ENCODE data around the gene MSH4.
"Not testable (repeated sequence)": the region's sequence is repeated elsewhere in the genome, so short reads cannot be mapped to it uniquely, and the experiment has no call there.

MSH4 gene

DNA sequence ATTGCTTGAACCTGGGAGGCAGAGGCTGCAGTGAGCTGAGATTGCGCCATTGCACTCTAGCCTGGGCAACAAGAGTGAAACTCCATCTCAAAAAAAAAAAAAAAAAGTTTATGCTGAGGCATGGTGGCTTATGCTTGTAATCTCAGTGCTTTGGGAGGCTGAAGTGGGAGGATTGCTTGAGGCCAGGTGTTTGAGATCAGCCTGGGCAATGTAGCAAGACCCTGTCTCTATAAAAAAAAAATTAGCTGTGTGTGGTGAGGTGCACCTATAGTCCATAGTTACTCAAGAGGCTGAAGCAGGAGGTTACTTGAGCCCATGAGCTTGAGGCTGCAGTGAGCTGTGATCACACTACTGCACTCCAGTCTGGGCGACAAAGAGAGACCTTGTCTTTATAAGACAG lies 4.8 kb downstream of the MSH4 start:
- H3K27me3 ChIP-seq (ENCODE audit: control insufficient read depth, insufficient read depth, low read length); H3K9ac ChIP-seq (ENCODE audit: low read length); H3K9me3 ChIP-seq (ENCODE audit: control insufficient read depth, low read length); H3K4me3 ChIP-seq (ENCODE audit: low read length); H3K36me3 ChIP-seq (ENCODE audit: control insufficient read depth, insufficient read depth, low read length); H3K4me1 ChIP-seq (ENCODE audit: control insufficient read depth, insufficient read depth, low read length): not testable (repeated sequence)

DNA sequence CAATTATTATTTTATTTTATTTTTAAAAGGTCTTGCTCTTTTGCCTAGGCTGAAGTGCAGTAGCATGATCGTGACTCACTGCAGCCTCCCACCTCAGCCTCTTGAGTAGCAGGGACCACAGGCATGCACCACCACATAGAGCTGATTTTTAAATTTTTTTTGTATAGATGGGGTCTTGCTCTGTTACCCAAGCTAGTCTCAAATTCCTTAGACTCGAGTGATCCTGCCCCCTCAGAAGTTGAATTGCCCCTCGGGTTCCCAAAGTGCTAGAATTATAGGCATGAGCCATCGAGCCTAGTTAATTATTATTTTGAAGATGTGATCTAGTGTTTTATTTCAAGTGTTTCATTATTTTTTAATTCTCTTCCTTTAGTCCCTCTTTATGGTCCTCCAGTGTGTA lies 12.2 kb downstream of the MSH4 start:
- H3K9ac ChIP-seq (ENCODE audit: low read length) = no peak overlapping the region

DNA sequence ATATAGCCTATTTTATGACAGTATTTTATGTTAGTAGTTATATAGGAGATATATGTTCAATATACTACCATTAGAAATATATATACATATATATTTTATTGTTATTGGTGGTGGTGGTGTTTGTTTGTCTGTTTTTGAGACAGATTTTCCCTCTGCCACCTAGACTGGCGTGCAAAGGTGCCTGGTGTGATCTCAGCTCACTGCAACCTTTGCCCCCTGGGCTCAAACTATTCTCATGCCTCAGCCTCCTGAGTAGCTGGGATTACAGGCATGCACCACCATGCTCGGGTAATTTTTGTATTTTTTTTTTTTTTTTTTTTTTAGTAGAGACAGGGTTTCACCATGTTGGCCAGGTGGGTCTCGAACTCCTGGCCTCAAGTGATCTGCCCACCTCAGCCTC lies 13.4 kb downstream of the MSH4 start:
- not testable (repeated sequence) for H3K9ac ChIP-seq (ENCODE audit: low read length); H3K36me3 ChIP-seq (ENCODE audit: control insufficient read depth, insufficient read depth, low read length); H3K27me3 ChIP-seq (ENCODE audit: control insufficient read depth, insufficient read depth, low read length); H3K9me3 ChIP-seq (ENCODE audit: control insufficient read depth, low read length); H3K4me3 ChIP-seq (ENCODE audit: low read length)
- peaks cover 16% of the 10 kb centered on the region for H3K4me1 ChIP-seq (ENCODE audit: control insufficient read depth, insufficient read depth, low read length)

More for the DNA sequence above, 12.2 kb downstream of the MSH4 start:
- no peaks in the 10 kb centered on the region for H3K36me3 ChIP-seq (ENCODE audit: control insufficient read depth, insufficient read depth, low read length)
- H3K9me3 ChIP-seq (ENCODE audit: control insufficient read depth, low read length) = no peaks in the 10 kb centered on the region
- peaks cover 16% of the 10 kb centered on the region for H3K4me1 ChIP-seq (ENCODE audit: control insufficient read depth, insufficient read depth, low read length)
- H3K27me3 ChIP-seq (ENCODE audit: control insufficient read depth, insufficient read depth, low read length) = no peaks in the 10 kb centered on the region
- no peak overlapping the region for H3K4me3 ChIP-seq (ENCODE audit: low read length)

DNA sequence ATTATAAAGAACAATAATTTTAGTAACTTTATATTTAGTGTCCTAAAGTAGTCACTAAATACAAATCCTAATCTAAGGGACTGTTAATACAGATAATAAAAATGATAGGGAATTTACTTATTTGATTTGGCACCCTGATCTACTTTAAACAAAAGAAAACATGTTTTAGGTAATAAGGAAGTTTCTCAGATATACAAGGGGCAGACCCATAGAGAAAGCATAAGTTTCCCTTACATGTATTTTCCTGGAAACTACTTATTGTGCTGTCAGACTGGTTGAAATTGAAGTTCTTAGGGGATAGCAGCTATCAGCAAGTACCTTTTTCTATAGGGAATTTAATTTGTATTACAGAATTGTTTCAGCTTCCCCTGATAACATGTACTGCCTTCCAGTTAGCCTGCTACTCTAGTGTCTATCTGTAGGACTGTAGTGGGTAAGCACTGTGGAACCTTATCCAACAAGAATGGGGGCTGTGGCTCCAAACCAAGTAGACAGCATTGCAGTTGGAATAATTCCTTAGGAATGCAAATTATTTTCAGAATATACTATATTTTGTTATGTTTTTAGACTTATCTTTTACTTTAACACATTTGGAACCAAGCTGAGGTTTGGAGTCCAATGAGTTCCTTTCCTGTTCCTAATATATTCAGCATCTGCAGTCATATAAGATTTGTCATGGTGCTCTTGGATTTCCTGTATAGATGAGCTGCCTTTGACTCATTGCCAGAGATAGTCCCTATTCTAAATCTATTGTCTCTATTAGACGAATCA lies 14.7 kb downstream of the MSH4 start:
- Histone ChIP-seq H3K4me3 (ENCODE audit: low read length) (no peak overlapping the region), H3K36me3 (ENCODE audit: control insufficient read depth, insufficient read depth, low read length) (no peaks in the 10 kb centered on the region), H3K4me1 (ENCODE audit: control insufficient read depth, insufficient read depth, low read length) (peaks cover 16% of the 10 kb centered on the region), H3K9ac (ENCODE audit: low read length) (no peak overlapping the region), H3K27me3 (ENCODE audit: control insufficient read depth, insufficient read depth, low read length) (no peaks in the 10 kb centered on the region), H3K9me3 (ENCODE audit: control insufficient read depth, low read length) (no peaks in the 10 kb centered on the region)

DNA sequence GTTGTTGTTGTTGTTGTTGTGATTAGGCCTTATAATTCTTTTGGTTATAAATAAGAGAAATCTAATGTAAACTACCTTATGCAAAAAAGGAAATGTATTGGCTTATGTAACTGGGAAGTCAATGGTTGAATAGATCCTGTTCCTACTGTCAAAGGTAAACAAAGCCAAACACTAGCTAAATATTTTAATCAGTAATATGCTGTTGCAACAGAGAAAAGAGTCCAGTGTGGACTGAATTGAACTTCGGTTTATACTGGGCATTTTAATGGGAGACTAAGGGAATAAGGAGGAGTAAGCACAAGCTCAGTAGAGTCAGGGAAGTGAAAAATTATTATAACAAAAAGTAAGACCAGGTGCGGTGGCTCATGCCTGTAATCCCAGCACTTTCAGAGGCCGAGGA lies 15.4 kb downstream of the MSH4 start:
- H3K9me3 ChIP-seq (ENCODE audit: control insufficient read depth, low read length) = no peaks in the 10 kb centered on the region
- H3K36me3 ChIP-seq (ENCODE audit: control insufficient read depth, insufficient read depth, low read length) = no peaks in the 10 kb centered on the region
- no peaks in the 10 kb centered on the region for H3K27me3 ChIP-seq (ENCODE audit: control insufficient read depth, insufficient read depth, low read length)
- peaks cover 16% of the 10 kb centered on the region for H3K4me1 ChIP-seq (ENCODE audit: control insufficient read depth, insufficient read depth, low read length)
- H3K9ac ChIP-seq (ENCODE audit: low read length) = no peak overlapping the region
- H3K4me3 ChIP-seq (ENCODE audit: low read length) = no peak overlapping the region

DNA sequence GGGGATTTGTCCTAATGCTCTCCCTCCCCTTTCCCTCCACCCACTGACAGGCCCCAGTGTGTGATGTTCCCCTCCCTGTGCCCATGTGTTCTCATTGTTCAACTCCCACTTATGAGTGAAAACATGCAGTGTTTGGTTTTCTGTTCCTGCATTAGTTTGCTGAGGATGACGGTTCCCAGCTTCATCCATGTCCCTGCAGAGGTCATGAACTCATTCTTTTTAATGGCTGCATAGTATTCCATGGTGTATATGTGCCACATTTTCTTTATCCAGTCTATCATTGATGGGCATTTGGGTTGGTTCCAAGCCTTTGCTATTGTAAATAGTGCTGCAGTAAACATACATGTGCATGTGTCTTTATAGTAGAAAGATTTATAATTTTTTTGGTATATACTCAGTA lies 26.9 kb downstream of the MSH4 start:
- H3K4me3 ChIP-seq (ENCODE audit: low read length); H3K9me3 ChIP-seq (ENCODE audit: control insufficient read depth, low read length); H3K36me3 ChIP-seq (ENCODE audit: control insufficient read depth, insufficient read depth, low read length); H3K9ac ChIP-seq (ENCODE audit: low read length); H3K27me3 ChIP-seq (ENCODE audit: control insufficient read depth, insufficient read depth, low read length); H3K4me1 ChIP-seq (ENCODE audit: control insufficient read depth, insufficient read depth, low read length): not testable (repeated sequence)

DNA sequence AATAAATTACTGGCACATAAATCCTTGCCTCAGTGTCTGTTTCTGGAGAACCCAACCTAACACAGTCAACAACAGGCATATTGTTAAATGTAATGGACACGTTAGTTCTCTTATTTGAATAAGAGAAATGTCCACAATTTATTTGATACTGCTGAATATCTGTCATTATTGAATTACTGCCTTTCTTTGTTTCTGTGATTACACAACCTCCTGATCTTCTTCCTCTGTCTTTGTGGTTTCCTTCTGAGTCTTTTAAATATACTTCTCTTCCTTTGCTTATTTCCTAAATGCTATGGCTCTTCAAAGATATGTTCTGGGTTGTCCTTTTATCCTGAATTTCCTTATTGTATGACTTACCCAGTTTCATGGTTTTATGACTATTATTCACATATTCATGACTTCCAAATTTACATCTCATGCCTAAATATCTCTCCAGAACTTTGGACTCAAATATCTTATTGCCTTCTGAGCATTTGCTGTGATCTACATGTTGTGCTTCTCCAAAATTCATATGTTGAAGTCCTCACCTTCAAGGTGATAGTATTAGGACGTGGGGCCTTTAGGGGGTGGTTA lies 39.9 kb downstream of the MSH4 start:
- H3K4me3 ChIP-seq (ENCODE audit: low read length) = no peak overlapping the region
- H3K9me3 ChIP-seq (ENCODE audit: control insufficient read depth, low read length) = no peaks in the 10 kb centered on the region
- H3K9ac ChIP-seq (ENCODE audit: low read length) = no peak overlapping the region
- H3K27me3 ChIP-seq (ENCODE audit: control insufficient read depth, insufficient read depth, low read length) = no peaks in the 10 kb centered on the region
- H3K36me3 ChIP-seq (ENCODE audit: control insufficient read depth, insufficient read depth, low read length) = no peaks in the 10 kb centered on the region
- H3K4me1 ChIP-seq (ENCODE audit: control insufficient read depth, insufficient read depth, low read length) = no peaks in the 10 kb centered on the region

DNA sequence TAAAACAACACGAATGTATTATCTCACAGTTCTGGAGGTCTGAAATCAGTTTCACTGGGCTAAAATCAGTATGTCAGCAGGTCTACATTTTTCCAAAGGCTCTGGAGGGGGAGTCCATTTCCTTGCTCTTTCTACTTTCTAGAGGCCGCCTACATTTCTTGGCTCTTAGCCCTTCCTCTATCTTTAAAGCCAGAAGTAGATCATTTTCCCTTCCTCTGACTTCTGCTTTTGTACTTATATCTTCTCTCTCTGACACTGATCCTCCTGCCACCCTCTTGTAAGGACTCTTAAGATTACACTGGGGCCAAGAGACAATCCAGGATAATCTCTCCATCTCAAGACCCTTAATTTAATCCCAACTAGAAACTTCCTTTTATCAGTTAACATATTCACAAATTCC lies 41.4 kb downstream of the MSH4 start:
- Histone ChIP-seq H3K27me3 (ENCODE audit: control insufficient read depth, insufficient read depth, low read length) (no peaks in the 10 kb centered on the region), H3K9ac (ENCODE audit: low read length) (no peak overlapping the region), H3K36me3 (ENCODE audit: control insufficient read depth, insufficient read depth, low read length) (no peaks in the 10 kb centered on the region), H3K4me1 (ENCODE audit: control insufficient read depth, insufficient read depth, low read length) (no peaks in the 10 kb centered on the region), H3K4me3 (ENCODE audit: low read length) (no peak overlapping the region), H3K9me3 (ENCODE audit: control insufficient read depth, low read length) (no peaks in the 10 kb centered on the region)

DNA sequence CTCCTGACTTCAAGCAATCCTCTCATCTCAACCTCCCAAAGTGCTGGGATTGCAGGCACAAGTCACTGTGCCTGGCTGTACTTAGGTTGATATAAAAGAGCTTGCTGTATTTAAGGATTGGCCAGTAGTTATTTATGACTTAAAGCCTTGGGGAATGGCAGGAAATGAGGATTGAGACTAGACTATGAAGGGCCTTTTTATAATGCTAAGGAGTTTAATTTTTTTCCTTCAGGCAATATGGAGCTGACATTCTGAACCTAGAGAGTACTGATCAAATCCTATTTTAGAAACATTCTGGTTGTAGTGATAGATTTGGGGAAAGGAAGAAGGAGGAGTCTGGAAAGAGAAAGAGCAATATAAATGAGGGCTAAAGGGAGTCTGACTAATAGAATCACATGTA lies 44.7 kb downstream of the MSH4 start:
- no peaks in the 10 kb centered on the region for H3K27me3 ChIP-seq (ENCODE audit: control insufficient read depth, insufficient read depth, low read length)

DNA sequence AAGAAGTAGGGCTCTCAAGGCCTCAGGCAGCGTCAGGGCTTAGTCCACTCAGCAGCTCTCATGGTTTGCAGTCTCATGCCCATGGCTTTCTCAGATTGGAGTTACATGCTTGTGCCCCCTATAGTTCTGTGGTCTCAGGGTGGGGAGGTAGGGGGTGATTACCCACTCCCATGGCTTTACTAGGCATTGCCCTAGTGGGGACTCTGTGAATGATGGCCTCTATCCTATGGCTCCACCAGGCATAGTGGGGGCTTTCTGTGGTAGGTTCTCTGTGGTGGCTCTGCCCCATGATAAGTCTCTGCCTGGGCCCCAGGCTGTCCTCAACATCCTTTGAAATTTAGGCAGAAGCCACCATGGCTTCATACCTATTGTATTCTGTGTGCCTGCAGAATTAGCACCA lies 48.9 kb downstream of the MSH4 start:
- Histone ChIP-seq H3K4me3 (ENCODE audit: low read length) (no peak overlapping the region), H3K27me3 (ENCODE audit: control insufficient read depth, insufficient read depth, low read length) (no peaks in the 10 kb centered on the region), H3K36me3 (ENCODE audit: control insufficient read depth, insufficient read depth, low read length) (no peaks in the 10 kb centered on the region), H3K9ac (ENCODE audit: low read length) (no peak overlapping the region), H3K9me3 (ENCODE audit: control insufficient read depth, low read length) (no peaks in the 10 kb centered on the region), H3K4me1 (ENCODE audit: control insufficient read depth, insufficient read depth, low read length) (no peaks in the 10 kb centered on the region)

More for the DNA sequence above, 44.7 kb downstream of the MSH4 start:
- H3K36me3 ChIP-seq (ENCODE audit: control insufficient read depth, insufficient read depth, low read length) = no peaks in the 10 kb centered on the region
- no peak overlapping the region for H3K4me3 ChIP-seq (ENCODE audit: low read length)
- no peaks in the 10 kb centered on the region for H3K9me3 ChIP-seq (ENCODE audit: control insufficient read depth, low read length)
- no peak overlapping the region for H3K9ac ChIP-seq (ENCODE audit: low read length)
- H3K4me1 ChIP-seq (ENCODE audit: control insufficient read depth, insufficient read depth, low read length) = no peaks in the 10 kb centered on the region

DNA sequence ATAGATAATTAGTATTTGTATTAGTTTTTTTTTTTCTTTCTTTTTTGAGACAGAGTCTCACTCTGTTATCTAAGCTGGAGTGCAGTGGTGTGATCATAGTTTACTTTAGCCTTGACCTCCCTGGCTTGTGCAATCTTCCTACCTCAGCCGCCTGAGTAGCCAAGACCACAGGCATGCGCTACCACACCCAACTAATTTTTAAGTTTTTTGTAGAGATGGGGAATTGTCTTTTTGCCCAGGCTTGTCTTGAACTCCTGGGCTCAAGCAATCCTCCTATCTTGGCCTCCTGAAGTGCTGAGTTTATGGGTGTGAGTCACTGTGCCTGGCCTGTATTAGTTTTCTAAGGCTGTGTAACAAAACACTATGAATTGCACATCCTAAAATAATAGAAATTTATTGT lies 58.3 kb downstream of the MSH4 start:
- Histone ChIP-seq H3K36me3 (ENCODE audit: control insufficient read depth, insufficient read depth, low read length) (no peaks in the 10 kb centered on the region), H3K4me3 (ENCODE audit: low read length) (no peak overlapping the region)

DNA sequence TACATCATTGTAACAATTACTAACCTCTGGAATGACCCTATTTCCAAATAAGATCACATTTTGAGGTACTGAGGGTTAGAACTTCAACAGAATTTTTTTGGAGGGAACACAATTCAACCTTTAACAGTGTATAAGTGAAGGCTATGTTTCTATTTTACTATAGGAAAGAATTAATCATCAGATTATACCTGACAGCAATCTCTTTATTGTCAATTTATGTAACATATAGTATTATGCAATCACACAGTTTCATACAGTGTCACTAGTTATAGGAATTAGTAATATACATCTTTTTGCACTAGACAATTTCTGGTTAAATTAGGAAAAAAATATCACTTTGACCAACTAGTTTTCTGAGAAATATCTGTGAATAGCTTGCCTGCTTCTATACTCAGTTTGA lies 59.1 kb downstream of the MSH4 start:
- no peaks in the 10 kb centered on the region for H3K9me3 ChIP-seq (ENCODE audit: control insufficient read depth, low read length)
- H3K36me3 ChIP-seq (ENCODE audit: control insufficient read depth, insufficient read depth, low read length) = no peaks in the 10 kb centered on the region
- no peak overlapping the region for H3K9ac ChIP-seq (ENCODE audit: low read length)
- no peak overlapping the region for H3K4me3 ChIP-seq (ENCODE audit: low read length)
- H3K4me1 ChIP-seq (ENCODE audit: control insufficient read depth, insufficient read depth, low read length) = no peaks in the 10 kb centered on the region
- H3K27me3 ChIP-seq (ENCODE audit: control insufficient read depth, insufficient read depth, low read length) = no peaks in the 10 kb centered on the region

More for the DNA sequence above, 58.3 kb downstream of the MSH4 start:
- H3K9me3 ChIP-seq (ENCODE audit: control insufficient read depth, low read length) = no peaks in the 10 kb centered on the region
- H3K27me3 ChIP-seq (ENCODE audit: control insufficient read depth, insufficient read depth, low read length) = no peaks in the 10 kb centered on the region
- H3K4me1 ChIP-seq (ENCODE audit: control insufficient read depth, insufficient read depth, low read length) = no peaks in the 10 kb centered on the region
- no peak overlapping the region for H3K9ac ChIP-seq (ENCODE audit: low read length)
